Astrocyte (in vitro differentiated cells and primary cell): ENCODE results near the gene RPL28. TPM values are rescaled to one million over a fixed set of nuclear protein-coding genes. Genes with fewer than 3 reads are reported as not detected.

Experiments used
- DNase-seq: peaks from one replicate; pipeline ENCODE4 v3.0.0-alpha.2; 2010; ENCODE audit warnings: low read depth
- FAIRE-seq: peaks from 2 replicates; lab custom pipeline; 2011; peaks lifted over from hg19 to GRCh38; lab: Jason Lieb, UNC
- H2AFZ ChIP-seq: 2 replicates; pipeline ENCODE4 v1.6.0; 2012; ENCODE audit warnings: low read depth, low read length, inconsistent platforms
- H3K27ac ChIP-seq: 2 replicates; pipeline ENCODE4 v1.5.1; 2011; ENCODE audit warnings: low read depth, low read length, inconsistent platforms
- H3K27me3 ChIP-seq: 2 replicates; pipeline ENCODE4 v1.6.0; 2011; ENCODE audit warnings: low read length, inconsistent platforms; ENCODE audit not compliant: insufficient read depth
- H3K36me3 ChIP-seq: 2 replicates; pipeline ENCODE4 v1.5.1; 2011; ENCODE audit warnings: low read length, inconsistent platforms; ENCODE audit not compliant: insufficient read depth
- H3K4me1 ChIP-seq: 2 replicates; pipeline ENCODE4 v1.5.1; 2011; ENCODE audit warnings: low read length, inconsistent platforms; ENCODE audit not compliant: insufficient read depth
- H3K4me2 ChIP-seq: 2 replicates; pipeline ENCODE4 v1.6.0; 2012; ENCODE audit warnings: low read length, inconsistent platforms
- H3K4me3 ChIP-seq: 2 replicates; pipeline ENCODE4 v1.5.1; 2011; ENCODE audit warnings: low read depth, mild to moderate bottlenecking, low read length, inconsistent platforms; ENCODE audit not compliant: insufficient read depth
- H3K79me2 ChIP-seq: 2 replicates; pipeline ENCODE4 v1.6.0; 2012; ENCODE audit warnings: mild to moderate bottlenecking, low read length, inconsistent platforms; ENCODE audit not compliant: insufficient read depth
- H3K9ac ChIP-seq: 2 replicates; pipeline ENCODE4 v1.6.0; 2012; ENCODE audit warnings: mild to moderate bottlenecking, low read length, inconsistent platforms
- H3K9me3 ChIP-seq: 2 replicates; pipeline ENCODE4 v1.5.1; 2012; ENCODE audit warnings: low read depth, mild to moderate bottlenecking, low read length, inconsistent platforms; ENCODE audit not compliant: insufficient read depth
- H4K20me1 ChIP-seq: 2 replicates; pipeline ENCODE4 v1.6.0; 2012; ENCODE audit warnings: low read length, inconsistent platforms; ENCODE audit not compliant: insufficient read depth
- H3K27ac Mint-ChIP-seq: one replicate; pipeline ENCODE4 v1.8.0; 2021; ENCODE audit warnings: mild to moderate bottlenecking, mixed read lengths; ENCODE audit not compliant: unreplicated experiment
- H3K27me3 Mint-ChIP-seq: one replicate; pipeline ENCODE4 v1.8.0; 2021; ENCODE audit warnings: low read depth, mixed read lengths; ENCODE audit not compliant: unreplicated experiment
- H3K36me3 Mint-ChIP-seq: one replicate; pipeline ENCODE4 v1.8.0; 2021; ENCODE audit warnings: low read depth, mixed read lengths; ENCODE audit not compliant: unreplicated experiment
- H3K4me1 Mint-ChIP-seq: one replicate; pipeline ENCODE4 v1.8.0; 2021; ENCODE audit warnings: low read depth, mixed read lengths; ENCODE audit not compliant: unreplicated experiment
- H3K4me3 Mint-ChIP-seq: one replicate; pipeline ENCODE4 v1.8.0; 2021; ENCODE audit warnings: mild to moderate bottlenecking, moderate library complexity, mixed read lengths; ENCODE audit not compliant: unreplicated experiment
- H3K9me3 Mint-ChIP-seq: one replicate; pipeline ENCODE4 v1.8.0; 2021; ENCODE audit warnings: mild to moderate bottlenecking, mixed read lengths; ENCODE audit not compliant: unreplicated experiment
- CTCF ChIP-seq: IDR thresholded peaks from 2 replicates; pipeline ENCODE4 v1.5.1; 2011; ENCODE audit warnings: low read depth, mild to moderate bottlenecking, inconsistent platforms, low read length, moderate library complexity; ENCODE audit not compliant: insufficient read depth
- EZH2 ChIP-seq: IDR thresholded peaks from 2 replicates; pipeline ENCODE4 v1.6.1; 2012; ENCODE audit warnings: mild to moderate bottlenecking, low read length, inconsistent platforms; ENCODE audit not compliant: insufficient read depth
- total RNA-seq: library from RNA; stranded (reverse); gene quantifications from 2 replicates; pipeline ENCODE4 v1.2.1, GENCODE V29; 2021

The RPL28 gene
- total RNA-seq, 1 donor from 2014 or later = 2,072 TPM

- peaks cover 21% of the 10 kb centered on the region for H3K4me1 Mint-ChIP-seq
- Histone ChIP-seq H4K20me1 (peaks cover 35% of the 10 kb centered on the region), H3K79me2 (peaks cover 36% of the 10 kb centered on the region), H3K27ac (peak within 1 kb of the TSS; percentile 93), H3K27me3 (no peaks in the 10 kb centered on the region), H3K4me1 (peaks cover 39% of the 10 kb centered on the region), H3K9me3 (no peaks in the 10 kb centered on the region), H3K36me3 (peaks cover 19% of the 10 kb centered on the region), H3K9ac (peak within 1 kb of the TSS; percentile 98), H2AFZ (peak within 1 kb of the TSS; percentile 79), H3K4me3 (peak within 1 kb of the TSS; percentile 95), H3K4me2 (peak within 1 kb of the TSS; percentile 97)
- peaks cover 2% of the 10 kb centered on the region for H3K27me3 Mint-ChIP-seq
- DNase-seq (no peak), FAIRE-seq (no peak)
- peak within 1 kb of the TSS; percentile 100 for H3K4me3 Mint-ChIP-seq
- H3K36me3 Mint-ChIP-seq = peaks cover 22% of the 10 kb centered on the region
- H3K9me3 Mint-ChIP-seq = peaks cover 2% of the 10 kb centered on the region
- no peak for TF ChIP-seq CTCF
- TF ChIP-seq EZH2 = no peak
- H3K27ac Mint-ChIP-seq = peak within 1 kb of the TSS; percentile 98
These were observed 1.4 kb upstream of the RPL28 start, which contains the start of gene TMEM238 for GRCh38 chr19:55384131-55384919. TSS of gene TMEM238 (minus strand) at chr19:55384292. CDS start at chr19:55384259, 33 bp downstream.

GRCh38 chr19:55384920-55385723, 610 bp upstream of the RPL28 start:
- Histone ChIP-seq H3K27me3 (no peaks in the 10 kb centered on the region), H3K9me3 (no peaks in the 10 kb centered on the region), H3K4me2 (peak overlapping the region; percentile 97), H3K4me1 (peaks cover 46% of the 10 kb centered on the region), H3K36me3 (peaks cover 25% of the 10 kb centered on the region), H3K4me3 (peak overlapping the region; percentile 95), H4K20me1 (peaks cover 43% of the 10 kb centered on the region), H3K9ac (peak overlapping the region; percentile 98), H3K79me2 (peaks cover 44% of the 10 kb centered on the region), H3K27ac (peak overlapping the region; percentile 93), H2AFZ (peak overlapping the region; percentile 93)
- H3K36me3 Mint-ChIP-seq = peaks cover 22% of the 10 kb centered on the region
- H3K4me1 Mint-ChIP-seq = peaks cover 27% of the 10 kb centered on the region
- H3K27ac Mint-ChIP-seq = peak overlapping the region; percentile 98
- FAIRE-seq (no peak), DNase-seq (peak; percentile 86)
- no peaks in the 10 kb centered on the region for H3K27me3 Mint-ChIP-seq
- peaks cover 2% of the 10 kb centered on the region for H3K9me3 Mint-ChIP-seq
- TF ChIP-seq CTCF (no peak), EZH2 (no peak)
- H3K4me3 Mint-ChIP-seq = peak overlapping the region; percentile 100
